Measurements from ENCODE around the gene SMAD7. TPM values are rescaled to one million over a fixed set of nuclear protein-coding genes. Genes with fewer than 3 reads are reported as not detected.

SMAD7 gene
- total RNA-seq, result 6.8 and 6.9 TPM in 2 replicates

DNA sequence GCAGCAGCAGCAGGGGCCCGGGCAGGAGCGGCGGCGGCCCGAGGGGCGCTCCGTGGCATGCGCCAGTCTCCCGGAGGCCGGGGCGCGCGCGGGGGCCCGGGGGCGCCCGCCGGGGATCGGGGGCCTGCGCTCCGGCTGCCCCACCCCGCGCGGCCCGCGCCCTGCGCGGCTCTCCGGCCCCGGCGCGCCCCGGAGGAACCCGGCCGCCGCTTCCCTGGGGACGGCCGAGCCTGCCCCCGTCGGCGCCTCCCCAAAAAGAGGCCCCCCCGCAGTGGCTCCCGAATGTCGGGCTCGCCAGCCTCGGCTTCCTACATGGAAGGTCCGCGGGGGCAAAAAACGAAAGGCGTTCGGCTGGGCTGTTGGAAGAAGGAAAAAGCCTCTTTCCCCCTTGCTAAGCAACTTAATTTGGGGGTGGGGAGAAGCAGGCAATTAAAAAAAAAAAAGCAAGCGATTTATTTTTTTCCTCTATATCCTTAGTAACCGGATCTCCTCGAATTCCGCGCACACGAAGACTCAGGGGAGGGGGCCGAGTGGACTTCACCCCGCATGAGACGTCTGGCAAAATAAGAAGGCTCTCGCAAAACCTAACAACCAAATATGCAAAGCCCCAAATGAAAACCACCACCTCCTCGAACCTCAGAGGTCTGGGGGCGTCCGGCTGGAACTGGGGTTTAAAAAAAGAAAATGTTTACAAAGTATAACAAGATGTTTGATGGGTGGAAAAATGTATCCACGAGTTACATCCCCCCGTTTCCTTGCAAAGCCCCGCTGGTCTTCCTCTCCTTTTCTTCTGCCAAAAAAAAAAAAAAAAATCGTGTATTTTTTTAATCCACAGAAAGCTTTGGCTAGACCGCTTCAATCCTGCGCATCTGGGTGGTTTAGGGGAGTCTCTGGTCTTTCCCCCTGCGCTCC, at the start of gene SMAD7:
Gene SMAD7 (minus strand): TSS at position 430 of the 912 bp plus-strand sequence. CDS start 541 bp downstream, outside the sequence.
- Mint-ChIP-seq H3K4me1 (peaks cover 41% of the 10 kb centered on the region), H3K4me3 (peak within 1 kb of the TSS; percentile 91), H3K27ac (peak within 1 kb of the TSS; percentile 81), H3K27me3 (no peaks in the 10 kb centered on the region), H3K36me3 (ENCODE audit: low read depth) (peaks cover 10% of the 10 kb centered on the region), H3K9me3 (no peaks in the 10 kb centered on the region)
- ChIA-PET POLR2A (interaction anchor here (1.0 to 2.8 kb wide), 14 partner anchors 10 to 166 kb away, joined by 3 to 37 read pairs (median 10); no protein-coding TSS in a partner anchor), CTCF (interaction anchor here (0.6 to 2.4 kb wide), 3 partner anchors 13 to 82 kb away, joined by 4 to 11 read pairs (median 8); no protein-coding TSS in a partner anchor)
- no peak for DNase-seq
- intact Hi-C loops (cut with micrococcal nuclease), result loop anchor here (1.0 to 5.0 kb wide), 6 partner anchors 33 to 1337 kb away; partner anchors contain the start of gene CXXC1
- ATAC-seq (ENCODE audit: low read depth), result no peak
- no peak for TF ChIP-seq CTCF (IDR thresholded peaks at IDR 0.05)

DNA sequence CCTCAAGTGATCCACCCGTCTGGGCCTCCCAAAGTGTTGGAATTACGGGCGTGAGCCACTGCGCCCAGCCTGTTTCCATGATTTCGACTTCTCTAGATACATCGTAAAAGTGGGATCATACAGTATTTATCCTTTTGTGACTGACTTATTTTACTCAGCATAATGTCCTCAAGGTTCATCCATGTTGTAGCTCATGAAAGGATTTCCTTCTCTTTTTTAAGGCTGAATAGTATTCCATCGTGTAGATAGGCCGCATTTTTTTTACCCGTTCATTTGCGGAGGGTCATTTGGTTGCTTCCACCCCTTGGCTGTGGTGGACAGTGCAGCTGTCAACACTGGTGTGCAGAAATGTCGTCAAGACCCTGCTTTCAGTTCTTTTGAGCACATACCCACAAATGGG, 48.8 kb upstream of the SMAD7 start:
- no peak for DNase-seq
- POLR2A ChIA-PET, result interaction anchor here (0.6 kb wide), 1 partner anchor 23 kb away, joined by 4 read pairs; no protein-coding TSS in a partner anchor

DNA sequence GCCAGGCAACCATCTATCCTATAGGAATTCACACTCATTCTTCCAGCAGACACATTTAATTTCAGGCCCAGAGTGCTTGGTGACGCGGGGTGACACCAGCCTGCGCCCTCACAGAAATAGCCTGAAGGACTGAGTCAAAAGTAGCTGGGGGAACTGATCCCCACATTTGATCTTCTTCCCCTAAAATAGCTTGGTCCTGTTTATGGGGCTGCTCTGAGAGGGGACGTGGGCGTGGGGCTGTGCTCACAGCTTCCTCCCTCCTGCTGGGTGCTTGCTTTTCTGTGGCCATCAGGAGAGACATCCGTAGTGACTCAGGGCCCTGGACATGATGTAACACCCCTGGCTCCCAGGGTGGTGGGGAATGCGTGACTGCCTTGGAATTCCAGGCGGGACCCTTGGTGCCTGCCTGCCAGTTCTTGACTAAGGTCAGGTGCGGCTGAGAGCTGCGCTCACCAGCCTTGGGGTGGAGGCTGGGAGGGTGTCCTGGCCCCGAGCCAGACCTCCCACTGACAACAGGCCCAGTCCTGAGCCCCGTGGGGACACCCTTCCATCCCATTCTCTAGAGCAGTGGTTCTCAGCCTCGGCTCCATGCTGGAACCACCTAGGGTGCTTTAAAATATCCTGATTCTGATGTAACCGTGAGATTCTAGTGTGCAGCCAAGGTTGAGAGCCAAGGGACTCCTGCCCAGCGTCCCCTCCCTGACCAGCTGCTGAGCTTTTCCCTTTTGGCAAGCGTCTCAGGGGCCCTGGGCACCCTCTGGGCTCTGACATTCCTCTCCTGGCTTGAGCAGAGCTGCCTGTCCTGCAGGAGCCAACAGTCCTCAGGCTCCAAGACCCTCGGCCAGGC, 47.4 kb upstream of the SMAD7 start:
- DNase-seq (no peak), ATAC-seq (ENCODE audit: low read depth) (no peak)
- H3K4me1 Mint-ChIP-seq, result peaks cover 11% of the 10 kb centered on the region
- intact Hi-C loops (cut with micrococcal nuclease), result no loop called here
- no peaks in the 10 kb centered on the region for H3K27me3 Mint-ChIP-seq
- H3K4me3 Mint-ChIP-seq, result no peak overlapping the region
- POLR2A ChIA-PET, result no interaction called here
- no peak overlapping the region for H3K27ac Mint-ChIP-seq
- no peaks in the 10 kb centered on the region for H3K9me3 Mint-ChIP-seq
- H3K36me3 Mint-ChIP-seq (ENCODE audit: low read depth), result no peaks in the 10 kb centered on the region
- TF ChIP-seq CTCF (IDR thresholded peaks at IDR 0.05), result no peak
- CTCF ChIA-PET, result no interaction called here

More for the DNA sequence above, 48.8 kb upstream of the SMAD7 start:
- H3K9me3 Mint-ChIP-seq, result no peaks in the 10 kb centered on the region
- intact Hi-C loops (cut with micrococcal nuclease), result no loop called here
- peaks cover 1% of the 10 kb centered on the region for H3K4me1 Mint-ChIP-seq
- H3K4me3 Mint-ChIP-seq, result no peak overlapping the region
- CTCF ChIA-PET, result no interaction called here
- no peak overlapping the region for H3K27ac Mint-ChIP-seq
- H3K36me3 Mint-ChIP-seq (ENCODE audit: low read depth), result no peaks in the 10 kb centered on the region
- ATAC-seq (ENCODE audit: low read depth), result no peak
- H3K27me3 Mint-ChIP-seq, result peaks cover 5% of the 10 kb centered on the region
- TF ChIP-seq CTCF (IDR thresholded peaks at IDR 0.05), result no peak

- no peak for TF ChIP-seq CTCF (IDR thresholded peaks at IDR 0.05)
- Mint-ChIP-seq H3K27me3 (no peaks in the 10 kb centered on the region), H3K4me3 (no peak overlapping the region), H3K9me3 (no peaks in the 10 kb centered on the region), H3K4me1 (peaks cover 17% of the 10 kb centered on the region), H3K27ac (no peak overlapping the region), H3K36me3 (ENCODE audit: low read depth) (no peaks in the 10 kb centered on the region)
- ATAC-seq (ENCODE audit: low read depth) (no peak), DNase-seq (no peak)
- intact Hi-C loops (cut with micrococcal nuclease), result no loop called here
- ChIA-PET CTCF (no interaction called here), POLR2A (interaction anchor here (1.1 kb wide), 1 partner anchor 489 kb away, joined by 6 read pairs; the partner anchor contains the start of gene C18orf32)
These were observed 46.9 kb upstream of the SMAD7 start for GRCh38 chr18:48997681-48997984.
